ENCODE results near the gene EMID1.

The EMID1 gene

GRCh38 chr22:29183971-29184848, 21.5 kb upstream of the EMID1 start:
- no peak for DNase-seq (ENCODE audit: low spot score in 2 of 2)
- no peaks in the 10 kb centered on the region for H3K9me3 Mint-ChIP-seq
- H3K4me1 Mint-ChIP-seq = no peaks in the 10 kb centered on the region
- ATAC-seq (ENCODE audit: low read depth) = no peak
- H3K4me3 Mint-ChIP-seq = no peak overlapping the region
- H3K27me3 Mint-ChIP-seq = peaks cover 10% of the 10 kb centered on the region
- no peak overlapping the region for H3K27ac Mint-ChIP-seq
- no peaks in the 10 kb centered on the region for H3K36me3 Mint-ChIP-seq

- peaks cover 11% of the 10 kb centered on the region for H3K27me3 Mint-ChIP-seq
- no peak for ATAC-seq (ENCODE audit: low read depth)
- no peak for DNase-seq (ENCODE audit: low spot score in 2 of 2)
- no peaks in the 10 kb centered on the region for H3K4me1 Mint-ChIP-seq
- H3K4me3 Mint-ChIP-seq = no peak overlapping the region
- no peaks in the 10 kb centered on the region for H3K9me3 Mint-ChIP-seq
- no peak overlapping the region for H3K27ac Mint-ChIP-seq
- H3K36me3 Mint-ChIP-seq = no peaks in the 10 kb centered on the region
These were observed 20.7 kb upstream of the EMID1 start for GRCh38 chr22:29184849-29185490.

GRCh38 chr22:29186302-29186701, 19.4 kb upstream of the EMID1 start:
- Mint-ChIP-seq H3K4me3 (no peak overlapping the region), H3K9me3 (no peaks in the 10 kb centered on the region), H3K4me1 (no peaks in the 10 kb centered on the region), H3K27ac (no peak overlapping the region), H3K27me3 (peaks cover 7% of the 10 kb centered on the region), H3K36me3 (no peaks in the 10 kb centered on the region)
- ATAC-seq (ENCODE audit: low read depth) (no peak), DNase-seq (ENCODE audit: low spot score in 2 of 2) (no peak)

GRCh38 chr22:29187831-29188230, 17.9 kb upstream of the EMID1 start:
- H3K4me1 Mint-ChIP-seq = no peaks in the 10 kb centered on the region
- H3K9me3 Mint-ChIP-seq = no peaks in the 10 kb centered on the region
- H3K36me3 Mint-ChIP-seq = no peaks in the 10 kb centered on the region
- peaks cover 9% of the 10 kb centered on the region for H3K27me3 Mint-ChIP-seq
- ATAC-seq (ENCODE audit: low read depth) (no peak), DNase-seq (ENCODE audit: low spot score in 2 of 2) (no peak)
- no peak overlapping the region for H3K27ac Mint-ChIP-seq
- no peak overlapping the region for H3K4me3 Mint-ChIP-seq

- DNase-seq (ENCODE audit: low spot score in 2 of 2) = no peak
- no peaks in the 10 kb centered on the region for H3K4me1 Mint-ChIP-seq
- H3K9me3 Mint-ChIP-seq = peaks cover 4% of the 10 kb centered on the region
- H3K36me3 Mint-ChIP-seq = peaks cover 2% of the 10 kb centered on the region
- no peak for ATAC-seq (ENCODE audit: low read depth)
- no peak overlapping the region for H3K4me3 Mint-ChIP-seq
- H3K27me3 Mint-ChIP-seq = peaks cover 11% of the 10 kb centered on the region
- no peak overlapping the region for H3K27ac Mint-ChIP-seq
These were observed 15.6 kb upstream of the EMID1 start for GRCh38 chr22:29190051-29190450.

GRCh38 chr22:29190918-29191317, 14.8 kb upstream of the EMID1 start:
- no peaks in the 10 kb centered on the region for H3K4me1 Mint-ChIP-seq
- H3K9me3 Mint-ChIP-seq = peaks cover 4% of the 10 kb centered on the region
- ATAC-seq (ENCODE audit: low read depth) (no peak), DNase-seq (ENCODE audit: low spot score in 2 of 2) (no peak)
- no peak overlapping the region for H3K4me3 Mint-ChIP-seq
- peaks cover 12% of the 10 kb centered on the region for H3K27me3 Mint-ChIP-seq
- peaks cover 2% of the 10 kb centered on the region for H3K36me3 Mint-ChIP-seq
- no peak overlapping the region for H3K27ac Mint-ChIP-seq

GRCh38 chr22:29193021-29193420, 12.7 kb upstream of the EMID1 start:
- peaks cover 2% of the 10 kb centered on the region for H3K4me1 Mint-ChIP-seq
- peaks cover 2% of the 10 kb centered on the region for H3K36me3 Mint-ChIP-seq
- peaks cover 15% of the 10 kb centered on the region for H3K27me3 Mint-ChIP-seq
- no peak for ATAC-seq (ENCODE audit: low read depth)
- no peak overlapping the region for H3K4me3 Mint-ChIP-seq
- DNase-seq (ENCODE audit: low spot score in 2 of 2) = no peak
- H3K9me3 Mint-ChIP-seq = peaks cover 4% of the 10 kb centered on the region
- H3K27ac Mint-ChIP-seq = no peak overlapping the region

- H3K9me3 Mint-ChIP-seq = peaks cover 4% of the 10 kb centered on the region
- H3K27ac Mint-ChIP-seq = no peak overlapping the region
- peaks cover 17% of the 10 kb centered on the region for H3K27me3 Mint-ChIP-seq
- peaks cover 2% of the 10 kb centered on the region for H3K4me1 Mint-ChIP-seq
- no peak overlapping the region for H3K4me3 Mint-ChIP-seq
- H3K36me3 Mint-ChIP-seq = peaks cover 2% of the 10 kb centered on the region
- ATAC-seq (ENCODE audit: low read depth) (no peak), DNase-seq (ENCODE audit: low spot score in 2 of 2) (no peak)
These were observed 11.5 kb upstream of the EMID1 start for GRCh38 chr22:29194184-29194583.

GRCh38 chr22:29195118-29195963, 10.4 kb upstream of the EMID1 start:
- ATAC-seq (ENCODE audit: low read depth) = no peak
- no peak for DNase-seq (ENCODE audit: low spot score in 2 of 2)
- H3K9me3 Mint-ChIP-seq = peaks cover 4% of the 10 kb centered on the region
- peaks cover 2% of the 10 kb centered on the region for H3K4me1 Mint-ChIP-seq
- peaks cover 20% of the 10 kb centered on the region for H3K27me3 Mint-ChIP-seq
- no peak overlapping the region for H3K4me3 Mint-ChIP-seq
- H3K36me3 Mint-ChIP-seq = peaks cover 2% of the 10 kb centered on the region
- no peak overlapping the region for H3K27ac Mint-ChIP-seq

GRCh38 chr22:29195964-29196666, 9.6 kb upstream of the EMID1 start:
- ATAC-seq (ENCODE audit: low read depth) = no peak
- DNase-seq (ENCODE audit: low spot score in 2 of 2) = no peak
- Mint-ChIP-seq H3K9me3 (peaks cover 4% of the 10 kb centered on the region), H3K4me3 (no peak overlapping the region), H3K27ac (no peak overlapping the region), H3K4me1 (peaks cover 2% of the 10 kb centered on the region), H3K36me3 (peaks cover 2% of the 10 kb centered on the region), H3K27me3 (peaks cover 26% of the 10 kb centered on the region)

GRCh38 chr22:29197096-29197495, 8.6 kb upstream of the EMID1 start:
- no peak for DNase-seq (ENCODE audit: low spot score in 2 of 2)

GRCh38 chr22:29198240-29198639, 7.5 kb upstream of the EMID1 start:
- Mint-ChIP-seq H3K27me3 (peaks cover 33% of the 10 kb centered on the region), H3K4me3 (no peak overlapping the region), H3K27ac (no peak overlapping the region), H3K9me3 (peaks cover 4% of the 10 kb centered on the region), H3K36me3 (peaks cover 2% of the 10 kb centered on the region), H3K4me1 (peaks cover 9% of the 10 kb centered on the region)
- no peak for DNase-seq (ENCODE audit: low spot score in 2 of 2)
- no peak for ATAC-seq (ENCODE audit: low read depth)

More at GRCh38 chr22:29197096-29197495, 8.6 kb upstream of the EMID1 start:
- H3K4me1 Mint-ChIP-seq = peaks cover 3% of the 10 kb centered on the region
- H3K27me3 Mint-ChIP-seq = peaks cover 30% of the 10 kb centered on the region
- no peak overlapping the region for H3K27ac Mint-ChIP-seq
- no peak overlapping the region for H3K4me3 Mint-ChIP-seq
- peaks cover 4% of the 10 kb centered on the region for H3K9me3 Mint-ChIP-seq
- peaks cover 2% of the 10 kb centered on the region for H3K36me3 Mint-ChIP-seq
- ATAC-seq (ENCODE audit: low read depth) = no peak

- ATAC-seq (ENCODE audit: low read depth) (no peak), DNase-seq (ENCODE audit: low spot score in 2 of 2) (no peak)
- Mint-ChIP-seq H3K9me3 (peaks cover 2% of the 10 kb centered on the region), H3K27me3 (peaks cover 36% of the 10 kb centered on the region), H3K36me3 (peaks cover 2% of the 10 kb centered on the region), H3K4me3 (no peak overlapping the region), H3K27ac (no peak overlapping the region), H3K4me1 (peaks cover 11% of the 10 kb centered on the region)
These were observed 5.8 kb upstream of the EMID1 start for GRCh38 chr22:29199702-29200400.

Measured in memory B cell (primary cell).